Smooth muscle cell of the brain vasculature (primary cell): ENCODE data around the gene KRTAP1-1.
"Not testable (repeated sequence)": the region's sequence is repeated elsewhere in the genome, so short reads cannot be mapped to it uniquely, and the experiment has no call there.

Experiments used
- DNase-seq: peaks from one replicate; pipeline ENCODE4 v3.0.0-alpha.2; 2012; ENCODE audit warnings: low read depth, low spot score

Gene KRTAP1-1

DNA sequence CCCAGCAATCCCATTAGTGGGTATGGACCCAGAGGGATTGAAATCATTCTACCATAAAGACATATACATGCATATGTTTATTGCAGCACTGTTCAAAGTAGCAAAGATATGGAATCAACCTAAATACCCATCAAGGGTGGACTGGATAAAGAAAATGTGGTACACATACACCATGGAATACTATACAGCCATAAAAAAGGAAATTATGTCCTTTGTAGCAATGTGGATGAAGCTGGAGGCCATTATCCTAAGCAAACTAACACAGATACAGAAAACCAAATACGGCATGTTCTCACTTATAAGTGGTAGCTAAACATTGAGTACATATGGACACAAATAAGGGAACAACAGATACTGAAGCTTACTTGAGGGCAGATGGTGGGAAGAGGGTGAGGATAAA is 16.3 kb upstream of the KRTAP1-1 start:
- no peak for DNase-seq

GRCh38 chr17:41055130-41055529 is 13.9 kb upstream of the KRTAP1-1 start, which contains the start of gene KRTAP2-2:
Gene KRTAP2-2, minus strand, starts transcription at chr17:41055230. Its CDS starts 19 bp downstream, at chr17:41055211.
- DNase-seq, result not testable (repeated sequence)

- not testable (repeated sequence) for DNase-seq
Observed at GRCh38 chr17:41054556-41054955, 13.3 kb upstream of the KRTAP1-1 start.

- DNase-seq, result no peak
Observed at GRCh38 chr17:41054025-41054424, 12.8 kb upstream of the KRTAP1-1 start.

GRCh38 chr17:41052566-41052965 is 11.3 kb upstream of the KRTAP1-1 start:
- no peak for DNase-seq

DNA sequence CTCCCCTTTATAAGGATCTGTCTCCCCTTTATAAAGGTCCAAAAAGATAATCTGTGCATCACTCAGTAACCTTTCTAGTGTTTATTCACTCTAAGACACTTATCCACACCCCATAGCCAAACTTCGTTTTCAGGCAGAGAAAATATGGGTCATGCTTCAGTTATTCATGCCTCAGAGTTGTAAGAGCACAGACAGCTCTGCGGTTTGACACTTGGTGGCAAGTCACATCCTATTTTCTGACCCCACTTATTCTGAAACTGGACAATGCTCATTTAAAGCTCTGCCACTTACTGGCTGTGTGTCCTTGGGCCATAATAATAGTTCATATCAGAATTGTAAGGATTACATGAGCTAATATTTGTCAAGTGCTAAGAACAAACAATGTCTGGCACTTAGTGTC is 7.9 kb upstream of the KRTAP1-1 start:
- DNase-seq, result no peak

- no peak for DNase-seq
Observed at GRCh38 chr17:41048441-41048840, 7.2 kb upstream of the KRTAP1-1 start.

- DNase-seq, result not testable (repeated sequence)
Observed at GRCh38 chr17:41046735-41047465, 5.7 kb upstream of the KRTAP1-1 start, which contains the start of gene KRTAP2-1. Gene KRTAP2-1, minus strand, starts transcription at chr17:41047316. Its CDS starts 49 bp downstream, at chr17:41047267.

DNA sequence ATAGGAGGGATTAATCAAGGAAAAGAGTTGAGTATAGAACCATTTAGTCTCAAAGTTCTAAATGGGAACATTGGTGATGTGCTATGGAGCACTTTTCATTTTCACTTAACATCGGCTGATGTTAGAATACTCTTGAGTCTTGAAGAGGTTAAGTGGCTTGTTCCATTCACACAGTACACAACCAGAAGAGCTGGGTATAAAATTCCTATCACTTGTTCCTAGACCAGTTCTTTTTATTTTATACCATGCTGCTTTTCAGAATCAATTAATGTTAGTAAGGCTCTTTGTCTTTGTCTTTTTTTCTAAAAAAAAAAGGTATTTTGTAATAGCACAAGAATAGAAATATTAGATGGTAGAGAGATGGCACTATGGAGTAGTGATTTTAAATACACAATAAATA is 1.7 kb upstream of the KRTAP1-1 start:
- no peak for DNase-seq

DNA sequence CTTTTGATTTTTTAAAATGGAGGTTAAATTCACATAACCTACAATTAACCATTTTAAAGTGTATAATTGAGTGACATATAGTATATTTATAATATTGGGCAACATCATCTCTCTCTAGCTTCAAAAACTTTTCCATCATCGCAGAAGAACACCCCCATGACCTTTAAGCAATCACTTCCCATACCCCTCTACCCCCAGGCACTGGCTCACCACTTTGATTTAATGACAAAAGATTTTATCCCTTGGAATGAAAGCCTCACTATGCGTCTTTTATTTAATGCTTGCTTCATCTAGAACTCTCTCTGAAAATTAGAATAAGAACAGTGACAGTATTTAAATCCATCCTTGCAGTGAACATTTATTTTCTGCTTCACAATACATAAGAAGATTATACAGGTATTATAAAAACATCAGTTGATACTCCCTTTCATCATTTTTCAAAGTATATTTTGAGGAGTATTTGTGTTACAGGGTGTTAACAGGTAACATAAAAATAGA is 3.3 kb downstream of the KRTAP1-1 start:
- DNase-seq, result no peak

DNA sequence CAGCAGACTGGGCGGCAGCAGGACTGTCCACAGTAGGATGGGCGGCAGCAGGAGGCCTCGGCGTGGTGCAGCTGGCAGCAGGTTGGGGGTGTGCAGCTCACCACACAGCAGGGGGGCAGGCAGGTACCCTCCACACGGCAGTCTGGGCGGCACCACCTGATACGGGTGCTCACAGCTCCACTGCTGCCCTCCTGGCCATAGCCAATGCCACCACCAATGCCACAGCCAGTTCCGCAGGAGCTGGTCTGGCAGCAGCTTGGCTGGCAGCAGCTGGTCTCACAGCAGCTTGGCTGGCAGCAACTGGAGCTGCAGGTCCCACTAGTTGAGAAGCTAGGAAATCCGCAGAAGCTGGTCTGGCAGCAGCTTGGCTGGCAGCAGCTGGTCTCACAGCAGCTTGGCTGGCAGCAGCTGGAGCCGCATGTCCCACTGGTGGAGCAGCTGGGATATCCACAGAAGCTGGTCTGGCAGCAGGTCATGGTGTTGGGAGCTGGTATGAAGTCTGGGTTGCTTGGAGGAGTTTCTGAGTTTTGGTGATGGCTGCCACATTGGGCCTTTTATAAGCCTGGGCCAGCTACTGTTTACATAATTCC is 6.8 kb downstream of the KRTAP1-1 start, which contains the start of gene KRTAP1-3:
Gene KRTAP1-3, minus strand, starts transcription at position 529 of the 590 bp plus-strand sequence. Its CDS starts 53 bp downstream, at position 476.
- DNase-seq, result not testable (repeated sequence)

DNA sequence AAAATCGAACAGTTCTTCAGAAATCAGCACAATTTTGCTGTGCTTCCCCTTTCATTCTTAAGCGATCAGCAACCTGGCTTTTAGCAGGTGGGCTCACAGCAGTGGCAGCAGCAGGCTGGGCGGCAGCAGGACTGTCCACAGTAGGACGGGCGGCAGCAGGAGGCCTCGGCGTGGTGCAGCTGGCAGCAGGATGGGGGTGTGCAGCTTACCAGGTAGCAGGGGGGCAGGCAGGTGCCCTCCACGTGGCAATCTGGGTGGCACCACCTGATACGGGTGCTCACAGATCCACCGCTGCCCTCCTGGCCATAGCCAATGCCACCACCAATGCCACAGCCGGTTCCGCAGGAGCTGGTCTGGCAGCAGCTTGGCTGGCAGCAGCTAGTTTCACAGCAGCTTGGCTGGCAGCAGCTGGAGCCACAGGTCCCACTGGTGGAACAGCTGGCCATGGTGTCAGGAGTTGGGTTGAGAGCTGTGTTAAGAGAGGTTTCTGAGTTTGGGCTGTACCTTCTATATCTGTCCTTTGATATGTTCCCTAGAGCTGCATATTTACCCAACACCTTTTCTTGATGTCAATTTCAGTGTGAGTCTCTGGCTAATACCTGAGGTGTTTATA is 11.5 kb downstream of the KRTAP1-1 start, which contains the start of gene KRTAP1-4:
Gene KRTAP1-4, minus strand, starts transcription at position 563 of the 613 bp plus-strand sequence. Its CDS starts 117 bp downstream, at position 446.
- no peak for DNase-seq

DNA sequence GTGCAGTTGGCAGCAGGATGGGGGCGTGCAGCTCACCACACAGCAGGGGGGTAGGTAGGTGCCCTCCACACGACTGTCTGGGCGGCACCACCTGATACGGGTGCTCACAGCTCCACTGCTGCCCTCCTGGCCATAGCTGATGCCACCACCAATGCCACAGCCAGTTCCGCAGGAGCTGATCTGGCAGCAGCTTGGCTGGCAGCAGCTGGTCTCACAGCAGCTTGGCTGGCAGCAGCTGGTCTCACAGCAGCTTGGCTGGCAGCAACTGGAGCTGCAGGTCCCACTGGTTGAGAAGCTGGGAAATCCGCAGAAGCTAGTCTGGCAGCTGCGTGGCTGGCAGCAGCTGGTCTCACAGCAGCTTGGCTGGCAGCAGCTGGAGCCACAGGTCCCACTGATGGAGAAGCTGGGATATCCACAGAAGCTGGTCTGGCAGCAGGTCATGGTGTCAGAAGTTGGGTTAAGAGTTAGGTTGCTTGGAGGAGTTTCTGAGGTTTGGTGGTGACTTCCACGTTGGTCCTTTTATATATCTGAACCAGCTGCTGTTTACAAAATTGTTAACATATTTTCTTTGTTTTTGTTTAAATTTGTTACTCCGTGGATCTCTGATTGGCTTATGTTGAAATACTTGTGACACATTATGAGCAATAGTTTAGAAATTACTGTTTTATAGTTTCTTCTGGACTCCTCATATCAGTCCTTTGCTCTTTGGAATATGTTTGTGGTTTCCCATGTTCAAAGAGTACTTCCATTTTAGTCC is 14.4 kb downstream of the KRTAP1-1 start, which contains the start of gene KRTAP1-5:
Gene KRTAP1-5, minus strand, starts transcription at position 494 of the 757 bp plus-strand sequence. Its CDS starts 53 bp downstream, at position 441.
- no peak for DNase-seq

GRCh38 chr17:41024697-41025096 is 16.6 kb downstream of the KRTAP1-1 start:
- DNase-seq, result no peak

- no peak for DNase-seq
Observed at GRCh38 chr17:41020336-41020735, 20.9 kb downstream of the KRTAP1-1 start.

DNA sequence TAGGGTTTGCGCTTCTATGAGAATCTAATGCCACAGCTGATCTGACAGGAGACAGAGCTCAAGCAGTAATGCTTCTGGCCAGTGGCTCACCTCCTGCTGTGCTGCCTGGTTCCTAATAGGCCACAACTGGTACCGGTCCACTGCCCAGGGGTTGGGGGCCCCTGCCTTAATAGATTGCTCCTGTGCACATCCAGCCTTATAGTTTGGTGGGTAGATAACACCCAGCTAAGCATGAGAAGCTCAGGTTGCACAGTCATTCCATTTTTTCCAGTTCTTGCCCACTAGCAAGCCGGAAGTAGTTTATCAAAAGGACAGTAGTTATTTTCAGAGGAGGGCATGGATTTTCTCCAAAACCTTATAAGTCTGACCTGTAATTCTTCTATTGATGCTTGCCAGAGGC is 21.8 kb downstream of the KRTAP1-1 start:
- no peak for DNase-seq

DNA sequence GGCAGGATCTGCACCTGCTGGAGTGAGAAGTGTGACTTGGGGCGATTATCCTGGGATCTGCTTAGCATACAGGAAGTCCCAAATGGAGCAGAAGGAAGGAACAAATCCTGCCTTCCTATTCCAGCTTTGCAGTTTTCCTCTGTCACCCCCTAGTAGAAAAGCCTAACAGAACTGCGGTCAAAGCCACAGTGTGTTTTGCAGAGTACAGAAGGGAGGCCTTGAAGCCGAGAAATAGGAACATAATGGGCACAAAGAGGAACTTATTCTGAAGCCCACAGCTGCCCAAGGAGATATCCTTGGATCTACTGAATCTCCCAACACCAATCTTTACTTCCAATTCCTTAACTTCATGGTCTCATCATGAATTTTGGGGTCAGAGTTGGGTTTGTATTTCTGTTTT is 22.7 kb downstream of the KRTAP1-1 start:
- DNase-seq, result no peak

GRCh38 chr17:41016578-41017215 is 24.6 kb downstream of the KRTAP1-1 start:
- DNase-seq, result no peak

DNA sequence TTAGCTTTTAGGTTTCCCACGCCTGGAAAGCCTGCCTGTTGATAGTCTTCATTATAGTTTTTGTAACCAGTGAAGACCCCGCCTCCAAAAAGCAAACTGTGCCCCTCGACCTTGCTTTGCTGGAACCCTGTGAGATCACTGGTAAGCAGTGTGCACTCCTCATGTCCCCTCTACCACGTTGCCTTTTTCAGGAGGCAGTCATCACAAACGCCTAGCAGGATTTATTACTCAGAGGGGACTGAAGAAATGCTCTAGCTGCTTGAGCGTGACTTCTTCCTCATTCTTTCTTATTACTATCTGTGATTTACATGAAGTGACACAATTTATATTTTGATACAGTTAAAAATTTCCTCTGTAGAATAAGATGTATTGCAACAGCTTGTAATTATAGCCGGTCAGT is 25.8 kb downstream of the KRTAP1-1 start:
- DNase-seq, result no peak

DNA sequence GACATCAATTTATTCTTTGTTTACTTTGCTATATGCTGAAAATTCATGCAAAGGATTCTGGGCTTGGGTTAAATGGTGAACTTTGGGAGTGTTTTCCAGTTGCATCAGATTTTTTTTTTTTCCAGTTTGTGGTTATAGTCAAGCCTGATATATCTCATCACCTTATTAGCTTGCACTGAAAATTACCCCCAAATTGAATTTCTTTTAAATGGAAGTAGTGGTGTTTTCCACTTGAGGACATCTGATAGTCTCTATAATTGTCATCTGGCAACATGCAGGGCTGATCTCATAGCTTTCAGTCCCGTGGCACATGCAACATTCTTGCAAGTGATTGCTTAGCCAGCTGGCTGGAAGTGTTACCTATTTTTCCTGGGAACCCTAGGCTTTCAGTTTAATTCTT is 27.6 kb downstream of the KRTAP1-1 start:
- no peak for DNase-seq

DNA sequence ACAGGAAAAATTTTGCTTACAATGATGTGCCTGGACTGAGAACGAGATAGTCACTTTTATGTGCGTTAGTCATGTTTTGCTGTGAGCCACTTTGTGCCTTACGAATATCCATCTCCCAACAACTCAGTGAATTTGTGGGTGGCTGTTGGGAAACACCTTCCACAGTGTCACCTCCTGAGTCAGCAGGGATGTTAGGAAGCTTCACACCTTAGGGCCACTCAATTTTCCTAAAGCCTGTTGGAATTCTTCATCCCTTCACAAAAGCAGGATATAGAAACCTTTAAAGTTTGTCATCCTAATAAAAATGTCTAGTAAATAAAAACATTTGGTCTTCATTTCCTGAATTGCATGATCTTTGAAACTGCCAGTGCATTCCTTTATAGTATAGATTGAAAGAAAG is 28.1 kb downstream of the KRTAP1-1 start:
- DNase-seq, result no peak
